Measurements from ENCODE around the gene WBP4.

- TF ChIP-seq CTCF (IDR thresholded peaks at IDR 0.05) (no peak), ZFX (IDR thresholded peaks at IDR 0.05; ENCODE audit: borderline replicate concordance) (no peak)
Observed at GRCh38 chr13:41085961-41086585, 24.8 kb downstream of the WBP4 start.

Measured in 22Rv1 (cell line).